ENCODE results near the gene EXOC2. TPM values are rescaled to one million over a fixed set of nuclear protein-coding genes. Genes with fewer than 3 reads are reported as not detected.

The EXOC2 gene
- total RNA-seq, 4 donors from 2014 or later = 7.6 to 22.5 (median 20.2) TPM

- Histone ChIP-seq H3K4me1 (peaks cover 0 to 3% (median 0%) of the 10 kb centered on the region in 4 donors), H3K9me3 (no peaks in the 10 kb centered on the region), H3K4me3 (no peak overlapping the region), H3K36me3 (no peaks in the 10 kb centered on the region), H3K27me3 (no peaks in the 10 kb centered on the region), H3K27ac (no peak overlapping the region)
- no peak for DNase-seq
- TF ChIP-seq CTCF (IDR thresholded peaks at IDR 0.05) = no peak
- TF ChIP-seq EP300 (IDR thresholded peaks at IDR 0.05; ENCODE audit: low read depth) = no peak
- no peak for TF ChIP-seq POLR2A (IDR thresholded peaks at IDR 0.05)
- no peak for TF ChIP-seq POLR2AphosphoS5 (IDR thresholded peaks at IDR 0.05)
- in situ Hi-C loops (cut with MboI; ENCODE audit: low pct_ligation_motif_present in 1 of 4, low pct_unique_long_range_greater_than_20kb in 1 of 4, low sequenced_read_pairs in 3 of 4) (no loop called here), intact Hi-C loops (cut with DNase I; ENCODE audit: low total_unique reads) (no loop called here)
- 66 to 100% methylated on average over 1 of the region's 1 CpG for WGBS, 2 donors (ENCODE audit: low coverage in 1 of 2)
Observed at GRCh38 chr6:506920-507622, 185.9 kb downstream of the EXOC2 start.

DNA sequence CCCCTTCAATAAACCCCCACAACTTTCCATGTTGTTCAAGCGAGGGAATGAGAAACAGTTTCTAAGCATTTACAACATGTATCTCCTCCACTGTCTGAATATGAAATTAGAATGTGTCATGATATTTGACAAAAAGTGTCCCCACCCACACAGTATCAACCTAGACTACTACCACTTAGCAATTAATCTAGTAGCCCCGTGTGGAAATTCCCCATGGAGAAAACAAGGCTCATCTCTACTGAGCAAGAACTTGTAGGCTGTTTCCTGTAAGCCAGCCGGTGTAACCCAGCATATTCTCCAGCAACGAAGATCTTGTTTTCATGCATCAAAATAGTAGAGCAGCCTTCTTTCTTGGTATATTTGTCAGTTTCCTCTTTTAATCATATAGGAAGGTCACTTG, 186.4 kb downstream of the EXOC2 start:
- Histone ChIP-seq H3K9me3 (no peaks in the 10 kb centered on the region), H3K4me3 (no peak overlapping the region), H3K27me3 (no peaks in the 10 kb centered on the region), H3K36me3 (no peaks in the 10 kb centered on the region), H3K4me1 (peaks cover 0 to 8% (median 0%) of the 10 kb centered on the region in 4 donors), H3K27ac (no peak overlapping the region)
- DNase-seq = no peak
- intact Hi-C loops (cut with DNase I; ENCODE audit: low total_unique reads) (no loop called here), in situ Hi-C loops (cut with MboI; ENCODE audit: low pct_ligation_motif_present in 1 of 4, low pct_unique_long_range_greater_than_20kb in 1 of 4, low sequenced_read_pairs in 3 of 4) (no loop called here)
- TF ChIP-seq CTCF (IDR thresholded peaks at IDR 0.05) (no peak), POLR2AphosphoS5 (IDR thresholded peaks at IDR 0.05) (no peak), EP300 (IDR thresholded peaks at IDR 0.05; ENCODE audit: low read depth) (no peak)
- 60 to 70% methylated on average over 4 of the region's 4 CpGs for WGBS, 2 donors (ENCODE audit: low coverage in 1 of 2)

DNA sequence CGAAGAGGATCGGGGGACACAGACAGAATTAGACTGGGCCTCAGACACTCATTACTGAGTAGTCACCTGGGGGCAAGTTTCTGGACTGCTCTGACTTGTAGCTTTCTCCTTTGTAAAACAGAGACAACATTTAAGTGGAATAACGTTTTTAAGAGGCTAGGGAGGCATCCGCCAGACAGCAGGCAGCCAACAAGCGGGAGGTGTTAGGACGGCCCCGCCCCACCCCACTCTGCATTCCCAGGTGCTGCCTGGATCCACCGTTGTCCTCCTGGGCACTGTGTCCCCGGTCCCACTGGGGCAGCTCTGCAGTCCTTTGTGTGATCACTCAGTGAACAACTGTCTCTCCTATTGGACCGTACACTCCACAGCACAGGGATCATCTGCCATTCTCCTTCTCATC, 187.6 kb downstream of the EXOC2 start:
- Histone ChIP-seq H3K27ac (no peak overlapping the region), H3K36me3 (no peaks in the 10 kb centered on the region), H3K4me3 (no peak overlapping the region), H3K27me3 (no peaks in the 10 kb centered on the region), H3K9me3 (no peaks in the 10 kb centered on the region), H3K4me1 (peaks cover 0 to 8% (median 0%) of the 10 kb centered on the region in 4 donors)
- in situ Hi-C loops (cut with MboI; ENCODE audit: low pct_ligation_motif_present in 1 of 4, low pct_unique_long_range_greater_than_20kb in 1 of 4, low sequenced_read_pairs in 3 of 4) (no loop called here), intact Hi-C loops (cut with DNase I; ENCODE audit: low total_unique reads) (no loop called here)
- 87% methylated on average over 10 of the region's 10 CpGs; no CpG with 5 or more reads in 1 of the 2 donors for WGBS, 2 donors (ENCODE audit: low coverage in 1 of 2)
- TF ChIP-seq POLR2A (IDR thresholded peaks at IDR 0.05) = no peak
- TF ChIP-seq POLR2AphosphoS5 (IDR thresholded peaks at IDR 0.05) = no peak
- no peak for TF ChIP-seq CTCF (IDR thresholded peaks at IDR 0.05)
- TF ChIP-seq EP300 (IDR thresholded peaks at IDR 0.05; ENCODE audit: low read depth) = no peak
- no peak for DNase-seq

GRCh38 chr6:504446-504980, 188.4 kb downstream of the EXOC2 start:
- TF ChIP-seq CTCF (IDR thresholded peaks at IDR 0.05) = no peak
- DNase-seq = no peak
- WGBS, 2 donors (ENCODE audit: low coverage in 1 of 2) = 89 to 90% methylated on average over 5 to 8 of the region's 8 CpGs
- Histone ChIP-seq H3K36me3 (no peaks in the 10 kb centered on the region), H3K4me3 (no peak overlapping the region), H3K9me3 (no peaks in the 10 kb centered on the region), H3K27ac (no peak overlapping the region), H3K27me3 (no peaks in the 10 kb centered on the region), H3K4me1 (peaks cover 0 to 8% (median 0%) of the 10 kb centered on the region in 4 donors)
- intact Hi-C loops (cut with DNase I; ENCODE audit: low total_unique reads) = no loop called here
- in situ Hi-C loops (cut with MboI; ENCODE audit: low pct_ligation_motif_present in 1 of 4, low pct_unique_long_range_greater_than_20kb in 1 of 4, low sequenced_read_pairs in 3 of 4) = no loop called here

Data from transverse colon (tissue), 4 donors.